GM21423 (cell line): ENCODE measurements around the gene MT1E.
"Not testable (repeated sequence)": the region's sequence is repeated elsewhere in the genome, so short reads cannot be mapped to it uniquely, and the experiment has no call there.

Source experiments
- ATAC-seq: cut with Tn5 transposase; IDR thresholded peaks from one replicate; pipeline ENCODE4 v1.9.1; 2021; ENCODE audit warnings: mild to moderate bottlenecking, moderate library complexity; ENCODE audit not compliant: unreplicated experiment

Gene MT1E

GRCh38 chr16:56669005-56669839 is 43.6 kb downstream of the MT1E start, which contains the start of gene MT1H:
TSS of gene MT1H (plus strand) at chr16:56669814. CDS start at chr16:56669885, 71 bp downstream.
- ATAC-seq: no peak

GRCh38 chr16:56669840-56670619 is 44.4 kb downstream of the MT1E start:
- ATAC-seq: no peak

- ATAC-seq: no peak
Measured at GRCh38 chr16:56670620-56670934, 45.0 kb downstream of the MT1E start.

- not testable (repeated sequence) for ATAC-seq
Measured at GRCh38 chr16:56671691-56672090, 46.1 kb downstream of the MT1E start.

DNA sequence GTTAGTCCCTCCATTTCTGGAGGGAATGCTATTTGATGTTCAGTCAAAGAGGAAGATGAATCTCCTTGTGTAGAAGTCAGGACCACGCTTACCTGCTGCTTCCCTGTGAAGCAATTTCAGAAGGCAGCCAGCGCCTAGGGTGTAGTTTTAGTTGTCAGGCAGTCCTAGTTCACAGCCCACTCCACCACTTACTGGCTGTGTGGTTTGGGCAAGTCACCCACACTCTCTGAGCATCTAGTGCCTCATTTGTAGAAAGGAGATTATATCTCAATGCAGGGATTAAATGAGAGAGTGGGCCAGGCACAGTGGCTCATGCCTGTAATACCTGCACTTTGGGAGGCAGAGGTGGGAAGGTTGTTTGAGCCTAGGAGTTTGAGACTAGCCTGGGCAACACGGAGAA is 46.6 kb downstream of the MT1E start:
- not testable (repeated sequence) for ATAC-seq

DNA sequence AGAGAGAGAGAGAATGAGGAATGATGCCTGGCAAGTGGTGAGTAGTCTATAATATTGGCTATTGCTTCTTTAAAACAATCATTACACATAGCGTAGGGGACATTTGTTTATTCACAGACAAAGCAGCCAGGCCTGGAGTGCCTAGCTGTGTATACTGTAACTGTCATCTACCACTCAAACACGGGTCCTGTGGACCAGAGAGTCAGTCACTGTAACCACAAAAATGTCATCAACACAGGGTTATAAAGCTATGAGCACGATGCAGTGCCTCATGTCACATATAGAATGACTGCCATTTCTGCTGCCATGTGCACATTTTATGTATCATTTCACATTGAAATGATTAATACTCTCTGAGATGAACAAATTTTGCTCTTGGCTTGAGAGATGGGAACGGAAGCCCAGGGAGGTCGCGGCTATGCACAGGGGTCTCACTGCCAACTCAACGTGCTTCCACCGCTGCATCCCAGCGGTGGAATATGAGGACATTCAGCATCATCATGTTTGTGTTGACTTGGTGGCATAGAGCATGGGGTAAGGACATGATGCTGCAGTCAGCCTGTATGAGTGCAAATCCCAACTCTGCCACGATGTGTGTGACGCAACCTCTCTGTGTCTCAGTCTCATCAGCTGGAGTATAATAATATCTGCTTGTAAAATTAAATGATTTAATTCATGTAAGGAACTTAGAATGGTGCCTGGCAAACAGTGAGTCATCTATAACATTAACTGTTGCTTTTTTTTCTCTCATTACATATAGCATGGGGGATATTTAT is 47.4 kb downstream of the MT1E start:
- ATAC-seq: no peak

GRCh38 chr16:56673921-56674320 is 48.3 kb downstream of the MT1E start:
- no peak for ATAC-seq

DNA sequence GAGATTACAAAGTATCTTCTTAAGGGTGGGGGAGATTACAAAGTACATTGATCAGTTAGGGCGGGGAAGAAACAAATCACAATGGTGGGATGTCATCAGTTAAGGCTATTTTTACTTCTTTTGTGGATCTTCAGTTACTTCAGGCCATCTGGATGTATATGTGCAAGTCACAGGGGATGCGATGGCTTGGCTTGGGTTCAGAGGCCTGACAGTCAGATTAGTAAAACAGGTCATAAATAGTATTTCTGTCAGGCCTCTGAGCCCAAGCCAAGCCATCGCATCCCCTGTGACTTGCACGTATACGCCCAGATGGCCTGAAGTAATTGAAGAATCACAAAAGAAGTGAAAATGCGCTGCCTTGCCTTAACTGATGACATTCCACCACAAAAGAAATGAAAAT is 49.0 kb downstream of the MT1E start:
- not testable (repeated sequence) for ATAC-seq

- no peak for ATAC-seq
Measured at GRCh38 chr16:56675685-56676210, 50.2 kb downstream of the MT1E start.
